ENCODE data around the gene KMT2D. TPM values are rescaled to one million over a fixed set of nuclear protein-coding genes. Genes with fewer than 3 reads are reported as not detected.

Gene KMT2D
- total and polyA plus RNA-seq, 8 donors, result 52.7 to 110 (median 70.3) TPM

GRCh38 chr12:49092086-49092815 lies 31.7 kb upstream of the KMT2D start:
- TF ChIP-seq CTCF (IDR thresholded peaks at IDR 0.05), result no peak
- DNase-seq, result peak in 1 of 4 donors; percentile 79

GRCh38 chr12:49091836-49092085 lies 31.2 kb upstream of the KMT2D start:
- Histone ChIP-seq H3K36me3 (peaks cover 0 to 10% of the 10 kb centered on the region in 2 donors), H3K4me1 (peaks cover 27 to 74% of the 10 kb centered on the region in 2 donors), H3K4me3 (peak overlapping the region in 1 of 2 donors; percentile 23), H3K9me3 (no peaks in the 10 kb centered on the region), H3K27ac (no peak overlapping the region), H3K27me3 (peaks cover 55 to 74% of the 10 kb centered on the region in 2 donors)
- DNase-seq (no peak), ATAC-seq (no peak)
- intact Hi-C loops (cut with DNase I), result no loop called here
- no peak for TF ChIP-seq CTCF (IDR thresholded peaks at IDR 0.05)

More at GRCh38 chr12:49092086-49092815, 31.7 kb upstream of the KMT2D start:
- peaks cover 27 to 74% of the 10 kb centered on the region in 2 donors for H3K4me1 ChIP-seq
- intact Hi-C loops (cut with DNase I), result no loop called here
- H3K4me3 ChIP-seq, result peak overlapping the region; percentile 6 to 23
- no peaks in the 10 kb centered on the region for H3K9me3 ChIP-seq
- H3K36me3 ChIP-seq, result peaks cover 0 to 15% of the 10 kb centered on the region in 2 donors
- no peak for ATAC-seq
- peaks cover 55 to 74% of the 10 kb centered on the region in 2 donors for H3K27me3 ChIP-seq
- H3K27ac ChIP-seq, result peak overlapping the region in 1 of 2 donors; percentile 4

DNA sequence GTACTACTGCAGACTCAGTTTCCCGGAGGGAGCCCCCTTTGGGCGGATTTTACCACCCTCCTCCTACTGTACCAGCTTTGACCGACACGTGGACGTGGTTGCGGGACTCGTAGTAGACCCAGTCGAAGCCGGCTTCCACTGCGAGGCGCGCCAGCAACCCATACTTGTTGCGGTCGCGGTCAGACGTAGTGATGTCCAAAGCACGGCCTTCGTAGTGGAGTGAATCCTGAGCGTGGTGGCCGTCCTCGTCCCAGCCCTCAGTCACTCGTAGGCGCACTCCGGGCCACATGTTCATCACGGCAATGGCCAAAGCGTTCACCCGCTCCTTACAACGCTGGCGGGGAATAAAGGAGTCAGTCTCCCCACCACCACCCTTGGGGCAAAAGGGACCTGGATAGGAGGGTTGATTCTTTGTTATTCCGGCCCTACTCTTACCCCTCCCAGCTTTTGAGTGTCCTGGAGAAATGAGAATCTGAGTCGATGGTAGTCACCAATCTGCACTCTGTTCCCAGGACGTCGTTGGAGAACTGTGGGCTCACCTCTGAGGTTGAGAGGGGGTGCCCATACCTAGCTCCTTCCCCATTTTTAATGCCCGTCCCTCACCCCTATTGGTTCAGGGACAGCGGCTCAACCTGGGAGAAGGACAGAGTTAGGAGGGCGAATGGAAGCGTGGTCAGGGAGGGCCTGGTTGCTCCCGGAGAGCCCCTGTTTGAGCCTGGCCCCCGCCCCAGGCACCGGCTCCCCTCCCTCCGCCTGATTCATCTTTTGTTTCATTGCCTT lies 30.7 kb upstream of the KMT2D start:
- intact Hi-C loops (cut with DNase I), result no loop called here
- no peak for TF ChIP-seq CTCF (IDR thresholded peaks at IDR 0.05)
- DNase-seq (no peak), ATAC-seq (no peak)
- no peaks in the 10 kb centered on the region for H3K9me3 ChIP-seq
- peaks cover 55 to 74% of the 10 kb centered on the region in 2 donors for H3K27me3 ChIP-seq
- peak overlapping the region in 1 of 2 donors; percentile 23 for H3K4me3 ChIP-seq
- H3K27ac ChIP-seq, result no peak overlapping the region
- H3K36me3 ChIP-seq, result peaks cover 0 to 5% of the 10 kb centered on the region in 2 donors
- H3K4me1 ChIP-seq, result peaks cover 27 to 74% of the 10 kb centered on the region in 2 donors

GRCh38 chr12:49089821-49090773 lies 29.5 kb upstream of the KMT2D start:
- Histone ChIP-seq H3K27ac (peak overlapping the region in 1 of 2 donors; percentile 55), H3K9me3 (no peaks in the 10 kb centered on the region), H3K36me3 (no peaks in the 10 kb centered on the region), H3K4me3 (peak overlapping the region; percentile 16 to 38), H3K4me1 (peaks cover 27 to 74% of the 10 kb centered on the region in 2 donors), H3K27me3 (peaks cover 55 to 70% of the 10 kb centered on the region in 2 donors)
- intact Hi-C loops (cut with DNase I), result loop anchor here in 1 of 2 donors (5.0 to 10.0 kb wide), 2 partner anchors 32 to 145 kb away; no protein-coding TSS in a partner anchor
- peak in 1 of 2 donors; percentile 9 for TF ChIP-seq CTCF (IDR thresholded peaks at IDR 0.05)
- ATAC-seq (no peak), DNase-seq (peak in 1 of 4 donors; percentile 85)
